Endodermal cell (in vitro differentiated cells): ENCODE data around the gene AAR2. TPM values are rescaled to one million over a fixed set of nuclear protein-coding genes. Genes with fewer than 3 reads are reported as not detected.
A peak's percentile ranks its signal among the peaks of the same experiment; 100 is the strongest.

Experiments used
- DNase-seq: peaks from one replicate; pipeline ENCODE4 v3.0.0-alpha.2; 2017
- H3K27ac ChIP-seq: 2 replicates; pipeline ENCODE4 v1.5.1; 2013; ENCODE audit warnings: mild to moderate bottlenecking, low read depth, low read length, moderate library complexity
- H3K27me3 ChIP-seq: 2 replicates; pipeline ENCODE4 v1.6.1; 2013; ENCODE audit warnings: mild to moderate bottlenecking, low read length, moderate library complexity; ENCODE audit not compliant: insufficient read depth, control insufficient read depth, poor library complexity, severe bottlenecking
- H3K36me3 ChIP-seq: 2 replicates; pipeline ENCODE4 v1.7.0; 2013; ENCODE audit warnings: mild to moderate bottlenecking, low read length, moderate library complexity; ENCODE audit not compliant: control insufficient read depth, insufficient read depth
- H3K4me1 ChIP-seq: one replicate; pipeline ENCODE4 v1.7.0; 2013; ENCODE audit warnings: low read length; ENCODE audit not compliant: control insufficient read depth, insufficient read depth
- H3K4me3 ChIP-seq: 2 replicates; pipeline ENCODE4 v1.5.1; 2013; ENCODE audit warnings: mild to moderate bottlenecking, low read length, moderate library complexity
- H3K9ac ChIP-seq: 2 replicates; pipeline ENCODE4 v1.6.1; 2013; ENCODE audit warnings: mild to moderate bottlenecking, low read length, moderate library complexity; ENCODE audit not compliant: poor library complexity, severe bottlenecking; ENCODE audit errors: extremely low read depth
- H3K9me3 ChIP-seq: 2 replicates; pipeline ENCODE4 v1.6.1; 2013; ENCODE audit warnings: mild to moderate bottlenecking, low read length, moderate library complexity; ENCODE audit not compliant: control insufficient read depth
- H3K27ac Mint-ChIP-seq: 2 replicates; pipeline ENCODE4 v1.8.0; 2020; ENCODE audit warnings: mixed read lengths
- H3K27me3 Mint-ChIP-seq: 2 replicates; pipeline ENCODE4 v1.8.0; 2021; ENCODE audit warnings: mild to moderate bottlenecking, mixed read lengths; ENCODE audit not compliant: insufficient read depth
- H3K36me3 Mint-ChIP-seq: 2 replicates; pipeline ENCODE4 v1.8.0; 2020; ENCODE audit warnings: low read depth, mixed read lengths
- H3K4me1 Mint-ChIP-seq: 2 replicates; pipeline ENCODE4 v1.8.0; 2020; ENCODE audit warnings: mixed read lengths
- H3K4me3 Mint-ChIP-seq: 2 replicates; pipeline ENCODE4 v1.8.0; 2020; ENCODE audit warnings: mild to moderate bottlenecking, moderate library complexity, mixed read lengths
- H3K9me3 Mint-ChIP-seq: 2 replicates; pipeline ENCODE4 v1.8.0; 2020; ENCODE audit warnings: mild to moderate bottlenecking, mixed read lengths
- CTCF ChIP-seq: fragments of 200-600 bp; sonication (generic); conservative IDR thresholded peaks from 2 replicates; pipeline ENCODE4 v1.5.0; 2021; ENCODE audit warnings: antibody characterized with exemption, mild to moderate bottlenecking
- WGBS, 2 experiments: methylation state at CpG; one replicate each; pipeline versions ENCODE4 v1.1.5 to v1.1.7; 2013; ENCODE audit warnings: missing lambda C conversion rate in 2 of 2, mixed read lengths in 1 of 2; ENCODE audit not compliant: insufficient coverage in 1 of 2, insufficient read length in 1 of 2; 5-methylcytosine and 5-hydroxymethylcytosine counted together
- total RNA-seq, 2 donors: library from RNA; stranded (reverse); fragmentation: NEBNext Ultra II Directional in 1 of 2; extraction: Animal tissue kit (Norgen Biotek cat#: 25700) in 1 of 2; gene quantifications; 2 replicates in 1 of 2; 3 replicates in 1 of 2; pipeline ENCODE4 v1.2.1, GENCODE V29; 2021

The AAR2 gene
- total RNA-seq, 2 donors from 2014 or later, result 23.5 to 24.3 TPM

DNA sequence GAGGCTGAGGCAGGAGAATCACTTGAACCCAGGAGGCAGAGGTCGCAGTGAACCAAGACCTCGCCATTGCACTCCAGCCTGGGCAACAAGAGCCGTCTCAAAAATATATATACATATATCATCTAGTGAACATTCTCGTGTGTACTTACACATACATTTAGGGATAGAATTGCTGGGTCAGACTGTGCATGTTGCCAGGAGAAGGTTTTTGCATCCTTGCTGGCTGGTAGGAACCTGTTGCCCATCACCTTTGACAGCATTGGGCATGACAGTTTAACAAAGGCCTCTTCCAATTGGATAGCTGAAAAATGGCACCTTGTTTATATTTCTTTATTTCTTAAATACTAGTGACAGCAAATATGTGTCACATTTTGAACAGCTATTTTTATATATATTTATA, 5.4 kb downstream of the AAR2 start:
- Histone ChIP-seq H3K4me1 (peaks cover 7% of the 10 kb centered on the region), H3K36me3 (peaks cover 75% of the 10 kb centered on the region)
- peaks cover 63% of the 10 kb centered on the region for H3K36me3 Mint-ChIP-seq

GRCh38 chr20:36243726-36244125, 7.4 kb downstream of the AAR2 start:
- peaks cover 7% of the 10 kb centered on the region for H3K4me1 Mint-ChIP-seq
- no peak overlapping the region for H3K27ac Mint-ChIP-seq
- Histone ChIP-seq H3K36me3 (peaks cover 88% of the 10 kb centered on the region), H3K4me3 (no peak overlapping the region), H3K27ac (no peak overlapping the region), H3K9ac (no peak overlapping the region), H3K27me3 (no peaks in the 10 kb centered on the region), H3K9me3 (no peaks in the 10 kb centered on the region), H3K4me1 (no peaks in the 10 kb centered on the region)
- no peak for TF ChIP-seq CTCF
- WGBS, 2 experiments, result 100% methylated on average over 1 of the region's 1 CpG
- no peaks in the 10 kb centered on the region for H3K27me3 Mint-ChIP-seq
- H3K4me3 Mint-ChIP-seq, result no peak overlapping the region
- no peaks in the 10 kb centered on the region for H3K9me3 Mint-ChIP-seq
- peaks cover 73% of the 10 kb centered on the region for H3K36me3 Mint-ChIP-seq
- DNase-seq, result no peak

More for the DNA sequence above, 5.4 kb downstream of the AAR2 start:
- Mint-ChIP-seq H3K27ac (no peak overlapping the region), H3K4me3 (no peak overlapping the region), H3K27me3 (no peaks in the 10 kb centered on the region), H3K4me1 (peaks cover 13% of the 10 kb centered on the region), H3K9me3 (no peaks in the 10 kb centered on the region)
- no peak for DNase-seq
- no peak for TF ChIP-seq CTCF
- H3K27me3 ChIP-seq, result no peaks in the 10 kb centered on the region
- WGBS, 2 experiments, result 98 to 100% methylated on average over 1 to 4 of the region's 4 CpGs
- no peak overlapping the region for H3K9ac ChIP-seq
- no peaks in the 10 kb centered on the region for H3K9me3 ChIP-seq
- H3K27ac ChIP-seq, result no peak overlapping the region
- H3K4me3 ChIP-seq, result no peak overlapping the region

DNA sequence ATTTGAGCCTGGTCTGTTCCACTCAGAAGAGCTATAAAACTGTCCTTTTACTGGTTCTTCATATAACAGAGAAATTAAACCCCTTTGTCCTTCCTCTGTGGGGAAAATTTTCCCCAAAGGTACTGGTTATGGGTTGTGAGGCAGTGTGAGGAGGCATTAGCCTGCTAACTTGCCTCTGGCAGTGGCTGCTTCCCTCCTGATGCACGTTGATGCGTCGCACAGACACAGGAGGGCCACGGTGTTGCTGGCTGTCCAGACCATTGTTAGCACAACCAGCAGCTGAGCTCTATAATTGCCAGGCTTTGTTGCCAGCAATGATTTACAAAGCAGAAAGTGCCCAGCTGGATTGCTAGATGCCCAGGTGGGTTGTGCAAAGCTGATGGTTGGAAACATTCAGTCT, 10.1 kb downstream of the AAR2 start:
- peaks cover 60% of the 10 kb centered on the region for H3K36me3 Mint-ChIP-seq
- Histone ChIP-seq H3K9ac (no peak overlapping the region), H3K27me3 (no peaks in the 10 kb centered on the region), H3K36me3 (peaks cover 85% of the 10 kb centered on the region), H3K9me3 (no peaks in the 10 kb centered on the region), H3K27ac (peak overlapping the region; percentile 58), H3K4me3 (no peak overlapping the region), H3K4me1 (no peaks in the 10 kb centered on the region)
- H3K27ac Mint-ChIP-seq, result no peak overlapping the region
- TF ChIP-seq CTCF, result no peak
- H3K4me1 Mint-ChIP-seq, result peaks cover 13% of the 10 kb centered on the region
- H3K27me3 Mint-ChIP-seq, result no peaks in the 10 kb centered on the region
- WGBS, 2 experiments, result 95 to 100% methylated on average over 1 to 4 of the region's 4 CpGs
- no peaks in the 10 kb centered on the region for H3K9me3 Mint-ChIP-seq
- no peak for DNase-seq
- H3K4me3 Mint-ChIP-seq, result no peak overlapping the region
